ENCODE results near the gene PHACTR4.

DNA sequence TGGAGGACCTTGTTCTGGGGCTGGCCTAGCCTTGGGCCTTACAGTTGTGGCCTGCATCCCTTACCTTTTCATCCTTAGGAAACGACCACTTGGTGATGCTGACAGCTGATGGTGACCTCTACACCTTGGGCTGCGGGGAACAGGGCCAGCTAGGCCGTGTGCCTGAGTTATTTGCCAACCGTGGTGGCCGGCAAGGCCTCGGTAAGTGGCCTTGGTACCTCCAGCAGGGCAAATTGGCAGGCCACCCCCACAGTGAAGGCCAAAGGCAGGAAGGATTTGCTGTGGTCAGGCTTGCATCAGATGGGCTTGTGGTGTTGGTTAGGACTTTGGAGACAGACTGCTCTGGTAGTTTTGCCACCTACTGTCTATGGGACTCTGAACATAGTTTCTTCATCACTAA lies 165.6 kb downstream of the PHACTR4 start:
- TF ChIP-seq ATF3 (IDR thresholded peaks at IDR 0.05; ENCODE audit: borderline replicate concordance, extremely low read depth, low read depth, low read length) (no peak), ESRRA (IDR thresholded peaks at IDR 0.05; ENCODE audit: low read length) (no peak), CHD2 (IDR thresholded peaks at IDR 0.05; ENCODE audit: borderline replicate concordance, low read depth, low read length) (no peak), CTCF (IDR thresholded peaks at IDR 0.05 in 2 of 3, conservative IDR thresholded peaks at IDR 0.05 in 1 of 3; ENCODE audit: control insufficient read depth in 2 of 3, extremely low read depth in 1 of 3, insufficient read depth in 1 of 3, low read depth in 3 of 3, low read length in 3 of 3) (no peak), SUPT20H (IDR thresholded peaks at IDR 0.05; ENCODE audit: borderline replicate concordance, control insufficient read depth, low read depth, low read length) (no peak), FOXM1 (IDR thresholded peaks at IDR 0.05; ENCODE audit: low read depth, low read length) (no peak), TAF1 (IDR thresholded peaks at IDR 0.05; ENCODE audit: borderline replicate concordance, low read depth, low read length) (no peak), MXI1 (IDR thresholded peaks at IDR 0.05; ENCODE audit: low read depth, low read length) (no peak), POLR2A (IDR thresholded peaks at IDR 0.05; ENCODE audit: low read depth, low read length) (no peak), USF1 (IDR thresholded peaks at IDR 0.05; ENCODE audit: borderline replicate concordance, extremely low read length, insufficient read depth, low read depth, low read length) (no peak), ZSCAN29 (IDR thresholded peaks at IDR 0.05) (no peak)
- TF ChIP-seq, protein P1, sequence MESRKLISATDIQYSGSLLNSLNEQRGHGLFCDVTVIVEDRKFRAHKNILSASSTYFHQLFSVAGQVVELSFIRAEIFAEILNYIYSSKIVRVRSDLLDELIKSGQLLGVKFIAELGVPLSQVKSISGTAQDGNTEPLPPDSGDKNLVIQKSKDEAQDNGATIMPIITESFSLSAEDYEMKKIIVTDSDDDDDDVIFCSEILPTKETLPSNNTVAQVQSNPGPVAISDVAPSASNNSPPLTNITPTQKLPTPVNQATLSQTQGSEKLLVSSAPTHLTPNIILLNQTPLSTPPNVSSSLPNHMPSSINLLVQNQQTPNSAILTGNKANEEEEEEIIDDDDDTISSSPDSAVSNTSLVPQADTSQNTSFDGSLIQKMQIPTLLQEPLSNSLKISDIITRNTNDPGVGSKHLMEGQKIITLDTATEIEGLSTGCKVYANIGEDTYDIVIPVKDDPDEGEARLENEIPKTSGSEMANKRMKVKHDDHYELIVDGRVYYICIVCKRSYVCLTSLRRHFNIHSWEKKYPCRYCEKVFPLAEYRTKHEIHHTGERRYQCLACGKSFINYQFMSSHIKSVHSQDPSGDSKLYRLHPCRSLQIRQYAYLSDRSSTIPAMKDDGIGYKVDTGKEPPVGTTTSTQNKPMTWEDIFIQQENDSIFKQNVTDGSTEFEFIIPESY (IDR thresholded peaks at IDR 0.05), result no peak
- TF ChIP-seq, protein P2, sequence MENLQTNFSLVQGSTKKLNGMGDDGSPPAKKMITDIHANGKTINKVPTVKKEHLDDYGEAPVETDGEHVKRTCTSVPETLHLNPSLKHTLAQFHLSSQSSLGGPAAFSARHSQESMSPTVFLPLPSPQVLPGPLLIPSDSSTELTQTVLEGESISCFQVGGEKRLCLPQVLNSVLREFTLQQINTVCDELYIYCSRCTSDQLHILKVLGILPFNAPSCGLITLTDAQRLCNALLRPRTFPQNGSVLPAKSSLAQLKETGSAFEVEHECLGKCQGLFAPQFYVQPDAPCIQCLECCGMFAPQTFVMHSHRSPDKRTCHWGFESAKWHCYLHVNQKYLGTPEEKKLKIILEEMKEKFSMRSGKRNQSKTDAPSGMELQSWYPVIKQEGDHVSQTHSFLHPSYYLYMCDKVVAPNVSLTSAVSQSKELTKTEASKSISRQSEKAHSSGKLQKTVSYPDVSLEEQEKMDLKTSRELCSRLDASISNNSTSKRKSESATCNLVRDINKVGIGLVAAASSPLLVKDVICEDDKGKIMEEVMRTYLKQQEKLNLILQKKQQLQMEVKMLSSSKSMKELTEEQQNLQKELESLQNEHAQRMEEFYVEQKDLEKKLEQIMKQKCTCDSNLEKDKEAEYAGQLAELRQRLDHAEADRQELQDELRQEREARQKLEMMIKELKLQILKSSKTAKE (IDR thresholded peaks at IDR 0.05; ENCODE audit: low read depth, poor library complexity, severe bottlenecking), result no peak
